ENCODE results near the gene PLEKHA7.
"Not testable (repeated sequence)": the region's sequence is repeated elsewhere in the genome, so short reads cannot be mapped to it uniquely, and the experiment has no call there.

The PLEKHA7 gene

GRCh38 chr11:16918543-16919182 is 95.6 kb downstream of the PLEKHA7 start:
- DNase-seq (ENCODE audit: low read depth in 2 of 2, low spot score in 1 of 2): not testable (repeated sequence)

- DNase-seq (ENCODE audit: low read depth in 2 of 2, low spot score in 1 of 2): no peak
Measured at GRCh38 chr11:16917941-16918340, 96.3 kb downstream of the PLEKHA7 start.

GRCh38 chr11:16912692-16913111 is 101.5 kb downstream of the PLEKHA7 start:
- no peak for DNase-seq (ENCODE audit: low read depth in 2 of 2, low spot score in 1 of 2)

GRCh38 chr11:16911658-16912057 is 102.6 kb downstream of the PLEKHA7 start:
- DNase-seq (ENCODE audit: low read depth in 2 of 2, low spot score in 1 of 2): no peak

- DNase-seq (ENCODE audit: low read depth in 2 of 2, low spot score in 1 of 2): no peak
Measured at GRCh38 chr11:16911186-16911585, 103.0 kb downstream of the PLEKHA7 start.

GRCh38 chr11:16909359-16910035 is 104.7 kb downstream of the PLEKHA7 start:
- DNase-seq (ENCODE audit: low read depth in 2 of 2, low spot score in 1 of 2): no peak

GRCh38 chr11:16905375-16905774 is 108.8 kb downstream of the PLEKHA7 start:
- no peak for DNase-seq (ENCODE audit: low read depth in 2 of 2, low spot score in 1 of 2)

- not testable (repeated sequence) for DNase-seq (ENCODE audit: low read depth in 2 of 2, low spot score in 1 of 2)
Measured at GRCh38 chr11:16904761-16905160, 109.5 kb downstream of the PLEKHA7 start.

- DNase-seq (ENCODE audit: low read depth in 2 of 2, low spot score in 1 of 2): no peak
Measured at GRCh38 chr11:16902781-16903378, 111.3 kb downstream of the PLEKHA7 start.

- DNase-seq (ENCODE audit: low read depth in 2 of 2, low spot score in 1 of 2): no peak
Measured at GRCh38 chr11:16902182-16902581, 112.0 kb downstream of the PLEKHA7 start.

GRCh38 chr11:16900491-16900890 is 113.7 kb downstream of the PLEKHA7 start:
- no peak for DNase-seq (ENCODE audit: low read depth in 2 of 2, low spot score in 1 of 2)

GRCh38 chr11:16899708-16900303 is 114.4 kb downstream of the PLEKHA7 start:
- DNase-seq (ENCODE audit: low read depth in 2 of 2, low spot score in 1 of 2): no peak

- DNase-seq (ENCODE audit: low read depth in 2 of 2, low spot score in 1 of 2): no peak
Measured at GRCh38 chr11:16898274-16898985, 115.8 kb downstream of the PLEKHA7 start.

GRCh38 chr11:16897470-16898061 is 116.6 kb downstream of the PLEKHA7 start:
- DNase-seq (ENCODE audit: low read depth in 2 of 2, low spot score in 1 of 2): no peak

- no peak for DNase-seq (ENCODE audit: low read depth in 2 of 2, low spot score in 1 of 2)
Measured at GRCh38 chr11:16896729-16897469, 117.3 kb downstream of the PLEKHA7 start.

- no peak for DNase-seq (ENCODE audit: low read depth in 2 of 2, low spot score in 1 of 2)
Measured at GRCh38 chr11:16895306-16895705, 118.9 kb downstream of the PLEKHA7 start.

GRCh38 chr11:16893456-16894066 is 120.7 kb downstream of the PLEKHA7 start:
- DNase-seq (ENCODE audit: low read depth in 2 of 2, low spot score in 1 of 2): no peak

- DNase-seq (ENCODE audit: low read depth in 2 of 2, low spot score in 1 of 2): no peak
Measured at GRCh38 chr11:16891964-16892363, 122.2 kb downstream of the PLEKHA7 start.

GRCh38 chr11:16891165-16891564 is 123.0 kb downstream of the PLEKHA7 start:
- DNase-seq (ENCODE audit: low read depth in 2 of 2, low spot score in 1 of 2): no peak

GRCh38 chr11:16890442-16890841 is 123.8 kb downstream of the PLEKHA7 start:
- DNase-seq (ENCODE audit: low read depth in 2 of 2, low spot score in 1 of 2): no peak

Measured in stimulated activated CD8-positive, alpha-beta memory T cell treated with anti-CD3 and anti-CD28 coated beads, Interleukin-4, amount 100 ng/mL, for 4 hours (primary cell).